Astrocyte of the spinal cord (primary cell): ENCODE data around the gene EXOC7.

Experiments used
- DNase-seq: peaks from one replicate; pipeline ENCODE4 v3.0.0; 2011; ENCODE audit warnings: low read depth, low spot score
- H3K4me3 ChIP-seq: 2 replicates; pipeline ENCODE4 v1.5.1; 2011; ENCODE audit warnings: low read depth, mild to moderate bottlenecking, low read length, moderate library complexity
- CTCF ChIP-seq: IDR thresholded peaks from 2 replicates; pipeline ENCODE4 v1.5.1; 2012; ENCODE audit warnings: low read depth, mild to moderate bottlenecking, low read length, inconsistent platforms
- in situ Hi-C: cut with HindIII; loops from 2 replicates; pipeline ENCODE4 v1.10.0; 2017; ENCODE audit warnings: low sequenced_read_pairs

The EXOC7 gene

DNA sequence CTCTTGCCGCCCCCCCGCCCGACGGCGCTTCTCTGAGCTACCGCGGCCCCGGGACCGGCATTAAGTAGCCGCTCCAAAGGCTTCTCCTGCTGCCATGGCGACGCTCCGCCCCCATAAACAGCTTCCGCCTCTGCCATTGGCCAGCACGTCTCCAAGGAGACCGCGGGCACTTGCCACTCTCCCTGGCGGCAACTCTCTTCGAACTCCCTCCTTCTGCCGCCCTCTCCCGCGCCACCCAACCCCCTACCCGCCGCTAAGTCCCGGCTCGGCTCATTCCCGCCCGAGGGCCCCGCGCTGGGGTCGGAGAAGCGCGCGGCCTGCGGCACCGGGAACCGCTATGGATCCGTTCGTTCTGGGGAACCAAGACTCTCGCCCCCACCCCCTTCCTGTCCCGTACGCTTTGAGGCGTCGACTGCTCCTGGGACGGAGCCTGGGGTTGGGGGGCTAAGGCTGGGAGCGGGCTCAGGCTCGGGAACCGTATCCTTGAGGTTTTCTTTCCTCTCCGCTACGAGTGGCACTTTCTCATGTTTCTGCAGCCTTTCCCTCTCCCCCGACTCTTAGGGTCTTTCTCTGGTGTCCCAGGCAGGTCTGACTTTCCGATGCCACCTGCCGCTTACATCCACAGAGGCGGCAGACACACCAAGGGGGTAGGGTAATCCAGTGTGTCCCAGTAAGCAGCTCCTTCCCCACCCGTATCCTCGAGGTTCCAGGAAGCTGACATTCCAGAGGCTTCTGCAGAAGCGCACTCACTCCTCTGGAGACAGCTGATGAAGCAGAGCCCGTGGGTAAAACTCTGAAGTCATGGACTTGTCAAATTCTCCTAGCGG, 37.8 kb upstream of the EXOC7 start, which contains the start of gene FOXJ1:
FOXJ1 (minus strand) TSS at position 34 of the 827 bp plus-strand sequence. CDS start 850 bp downstream, outside the sequence.
- H3K4me3 ChIP-seq = peak within 1 kb of the TSS; percentile 42
- in situ Hi-C loops = no loop called here
- no peak for TF ChIP-seq CTCF
- DNase-seq = peak; percentile 80

GRCh38 chr17:76140661-76141211, 37.1 kb upstream of the EXOC7 start:
- in situ Hi-C loops = no loop called here
- no peak for DNase-seq
- H3K4me3 ChIP-seq = no peak overlapping the region
- TF ChIP-seq CTCF = no peak

DNA sequence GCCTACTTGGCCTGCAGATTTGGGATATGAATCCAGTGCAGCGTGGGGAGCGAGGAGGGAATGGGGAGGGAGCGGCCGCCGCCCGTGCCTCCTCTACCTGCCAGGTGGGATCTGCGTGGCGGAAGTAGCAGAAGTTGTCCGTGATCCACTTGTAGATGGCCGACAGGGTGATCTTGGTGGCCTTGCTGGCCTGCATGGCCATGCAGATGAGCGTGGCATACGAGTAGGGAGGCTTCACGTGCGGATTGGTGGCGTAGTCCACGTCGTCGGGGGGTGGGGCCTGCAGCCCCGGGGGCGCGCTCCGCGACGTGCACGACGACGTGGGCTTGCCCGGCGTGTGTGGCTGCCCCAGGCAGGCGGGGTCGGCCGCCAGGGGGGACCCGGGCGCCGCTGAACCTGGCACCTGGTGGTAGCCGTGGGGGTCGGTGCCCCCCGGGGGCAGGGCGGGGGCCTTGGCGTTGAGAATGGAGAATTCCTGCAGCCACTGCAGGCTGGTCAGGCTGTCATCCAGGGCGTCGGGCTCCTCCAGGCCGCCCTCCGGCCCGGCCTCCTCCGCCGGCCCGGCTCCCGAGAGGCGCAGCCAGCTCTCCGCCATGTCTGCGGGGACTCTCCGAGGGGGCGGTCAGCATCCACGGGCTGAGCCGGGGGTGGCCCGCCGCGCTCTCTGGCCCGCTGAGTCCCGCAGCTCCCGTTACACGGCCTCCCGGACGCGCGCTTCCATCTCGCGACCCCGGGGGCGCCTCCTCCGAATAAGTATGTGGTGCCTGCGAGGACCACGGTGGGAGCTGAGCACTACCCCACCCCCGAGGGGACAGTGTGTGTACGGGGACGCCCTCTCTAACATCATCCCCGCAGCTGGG, 36.4 kb upstream of the EXOC7 start:
- no peak overlapping the region for H3K4me3 ChIP-seq
- no peak for TF ChIP-seq CTCF
- DNase-seq = no peak
- in situ Hi-C loops = no loop called here

- DNase-seq = no peak
- in situ Hi-C loops = no loop called here
- TF ChIP-seq CTCF = no peak
- no peak overlapping the region for H3K4me3 ChIP-seq
Measured at GRCh38 chr17:76138896-76139752, 35.5 kb upstream of the EXOC7 start.

GRCh38 chr17:76138234-76138895, 34.8 kb upstream of the EXOC7 start:
- in situ Hi-C loops = no loop called here
- DNase-seq = no peak
- no peak overlapping the region for H3K4me3 ChIP-seq
- TF ChIP-seq CTCF = no peak
